ENCODE measurements around the gene FAM13A. TPM values are rescaled to one million over a fixed set of nuclear protein-coding genes. Genes with fewer than 3 reads are reported as not detected.

Gene FAM13A
- total and polyA plus RNA-seq, 9 of the 15 experiments (the other 6 are each of a cell fraction or from before 2014, with no cell fraction given), result 11.3 to 23.3 (median 14.7) TPM

DNA sequence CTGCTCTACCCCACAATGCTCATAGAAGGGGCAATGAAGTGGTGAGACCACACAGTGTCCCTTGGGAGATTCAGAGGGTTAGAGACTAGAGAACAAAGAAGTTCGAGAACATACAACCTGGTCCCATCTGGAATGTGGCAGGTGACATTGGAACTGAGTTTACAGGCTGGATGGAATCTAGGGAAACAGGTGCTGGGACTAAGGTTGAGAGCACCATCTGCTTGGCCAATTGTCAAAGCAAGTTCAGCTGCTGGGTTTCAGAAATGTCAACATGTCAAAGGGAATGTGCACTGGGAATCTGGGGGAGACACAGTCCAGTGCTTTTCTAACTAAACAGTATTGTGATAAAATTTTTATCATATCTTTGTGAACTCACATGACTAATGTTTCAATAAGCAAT lies 15.9 kb upstream of the FAM13A start:
- in situ Hi-C loops (cut with MboI), result no loop called here

GRCh38 chr4:89071311-89071710 lies 14.3 kb upstream of the FAM13A start:
- Histone ChIP-seq H3K4me3 (no peak overlapping the region), H3K27ac (ENCODE audit: extremely low read depth, low read depth, low read length) (no peak overlapping the region), H3K27me3 (ENCODE audit: control insufficient read depth in 2 of 2, insufficient read depth in 2 of 2, low read length in 2 of 2) (peaks cover 3 to 5% of the 10 kb centered on the region in 2 experiments; a peak in 2 of 5 replicates), H3K36me3 (ENCODE audit: control insufficient read depth, insufficient read depth, low read length) (no peaks in the 10 kb centered on the region), H3K9me1 (ENCODE audit: control insufficient read depth, insufficient read depth, low read length) (no peaks in the 10 kb centered on the region), H3K9ac (ENCODE audit: insufficient read depth in 1 of 2, low read depth in 2 of 2, low read length in 2 of 2) (no peak overlapping the region), H2AFZ (ENCODE audit: low read depth, low read length) (no peak overlapping the region), H3K4me2 (ENCODE audit: insufficient read depth, low read length) (no peak overlapping the region), H3K79me2 (ENCODE audit: control insufficient read depth, insufficient read depth, low read length) (no peaks in the 10 kb centered on the region), H3K9me3 (replicated peaks; ENCODE audit: control insufficient read depth, insufficient read depth, low read depth, low read length) (no peaks in the 10 kb centered on the region), H3K4me1 (replicated peaks in 1 of 2; ENCODE audit: control insufficient read depth in 2 of 2, insufficient read depth in 2 of 2, low read length in 2 of 2) (no peaks in the 10 kb centered on the region), H4K20me1 (replicated peaks; ENCODE audit: control insufficient read depth, insufficient read depth, low read length) (no peaks in the 10 kb centered on the region)
- no peak for ATAC-seq
- intact Hi-C loops (cut with micrococcal nuclease), result no loop called here
- 2% methylated on average over 3 of the region's 3 CpGs for WGBS (ENCODE audit: insufficient coverage, low coverage, missing lambda C conversion rate)
- in situ Hi-C loops (cut with MboI), result no loop called here
- ChIA-PET POLR2A (interaction anchor here (1.2 kb wide), 1 partner anchor 14 kb away, joined by 4 read pairs; the partner anchor contains the start of gene FAM13A), CTCF (ENCODE audit: low intra/inter-chr PET ratio) (no interaction called here)
- no peak for DNase-seq (ENCODE audit: extremely low read depth in 1 of 4, low spot score in 3 of 4)
- FAIRE-seq, result no peak
- BruUV-seq (replicated peaks), result no TSS peak
- TF ChIP-seq NR4A1 (CRISPR knock-in tag; IDR thresholded peaks at IDR 0.05) (no peak), NR4A1 (tag; IDR thresholded peaks at IDR 0.05) (no peak), HES1 (IDR thresholded peaks at IDR 0.05; ENCODE audit: low read depth) (no peak), RCOR1 (IDR thresholded peaks at IDR 0.05; ENCODE audit: borderline replicate concordance in 1 of 2, low read depth in 2 of 2, low read length in 2 of 2) (no peak), TEAD2 (tag; IDR thresholded peaks at IDR 0.05) (no peak), CTCFL (IDR thresholded peaks at IDR 0.05; ENCODE audit: borderline replicate concordance, insufficient read depth, low read depth, low read length, poor library complexity, severe bottlenecking) (no peak), ZSCAN32 (CRISPR knock-in tag; IDR thresholded peaks at IDR 0.05) (no peak), TCF3 (CRISPR knock-in tag; IDR thresholded peaks at IDR 0.05) (no peak), ZKSCAN8 (CRISPR knock-in tag; IDR thresholded peaks at IDR 0.05) (no peak)

More for the DNA sequence above, 15.9 kb upstream of the FAM13A start:
- no peaks in the 10 kb centered on the region for H4K20me1 ChIP-seq (replicated peaks; ENCODE audit: control insufficient read depth, insufficient read depth, low read length)
- no peak overlapping the region for H3K4me3 ChIP-seq
- ChIA-PET POLR2A (interaction anchor here (0.6 kb wide), 1 partner anchor 30 kb away, joined by 3 read pairs; no protein-coding TSS in a partner anchor), CTCF (ENCODE audit: low intra/inter-chr PET ratio) (no interaction called here)
- peaks cover 3% of the 10 kb centered on the region for H3K9me3 ChIP-seq (replicated peaks; ENCODE audit: control insufficient read depth, insufficient read depth, low read depth, low read length)
- WGBS (ENCODE audit: insufficient coverage, low coverage, missing lambda C conversion rate), result 0% methylated on average over 1 of the region's 1 CpG
- no peak overlapping the region for H3K9ac ChIP-seq (ENCODE audit: insufficient read depth in 1 of 2, low read depth in 2 of 2, low read length in 2 of 2)
- H3K9me1 ChIP-seq (ENCODE audit: control insufficient read depth, insufficient read depth, low read length), result no peaks in the 10 kb centered on the region
- no peak overlapping the region for H3K27ac ChIP-seq (ENCODE audit: extremely low read depth, low read depth, low read length)
- intact Hi-C loops (cut with micrococcal nuclease), result no loop called here
- no TSS peak for BruUV-seq (replicated peaks)
- DNase-seq (ENCODE audit: extremely low read depth in 1 of 4, low spot score in 3 of 4) (no peak), FAIRE-seq (no peak), ATAC-seq (no peak)
- peaks cover 3 to 5% of the 10 kb centered on the region in 2 experiments; a peak in 2 of 5 replicates for H3K27me3 ChIP-seq (ENCODE audit: control insufficient read depth in 2 of 2, insufficient read depth in 2 of 2, low read length in 2 of 2)
- H2AFZ ChIP-seq (ENCODE audit: low read depth, low read length), result no peak overlapping the region
- no peaks in the 10 kb centered on the region for H3K79me2 ChIP-seq (ENCODE audit: control insufficient read depth, insufficient read depth, low read length)
- no peak overlapping the region for H3K4me2 ChIP-seq (ENCODE audit: insufficient read depth, low read length)
- no peak for TF ChIP-seq SREBF2 (CRISPR knock-in tag; IDR thresholded peaks at IDR 0.05)
- TF ChIP-seq, protein P1, sequence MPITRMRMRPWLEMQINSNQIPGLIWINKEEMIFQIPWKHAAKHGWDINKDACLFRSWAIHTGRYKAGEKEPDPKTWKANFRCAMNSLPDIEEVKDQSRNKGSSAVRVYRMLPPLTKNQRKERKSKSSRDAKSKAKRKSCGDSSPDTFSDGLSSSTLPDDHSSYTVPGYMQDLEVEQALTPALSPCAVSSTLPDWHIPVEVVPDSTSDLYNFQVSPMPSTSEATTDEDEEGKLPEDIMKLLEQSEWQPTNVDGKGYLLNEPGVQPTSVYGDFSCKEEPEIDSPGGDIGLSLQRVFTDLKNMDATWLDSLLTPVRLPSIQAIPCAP (CRISPR knock-in tag; IDR thresholded peaks at IDR 0.05; ENCODE audit: borderline replicate concordance), result no peak
- no peak for TF ChIP-seq HOXB6 (CRISPR knock-in tag; IDR thresholded peaks at IDR 0.05; ENCODE audit: borderline replicate concordance)
- no peak for TF ChIP-seq TAF15 (IDR thresholded peaks at IDR 0.05; ENCODE audit: low read depth, low read length)
- no peak for TF ChIP-seq EZH2 (IDR thresholded peaks at IDR 0.05; ENCODE audit: borderline replicate concordance, low read depth, low read length)
- TF ChIP-seq NONO (IDR thresholded peaks at IDR 0.05; ENCODE audit: low read depth in 2 of 2, low read length in 1 of 2), result no peak
- TF ChIP-seq MCM5 (IDR thresholded peaks at IDR 0.05; ENCODE audit: low read depth), result no peak
- no peak for TF ChIP-seq HMG20B (CRISPR knock-in tag; IDR thresholded peaks at IDR 0.05)
- no peaks in the 10 kb centered on the region for H3K4me1 ChIP-seq (replicated peaks in 1 of 2; ENCODE audit: control insufficient read depth in 2 of 2, insufficient read depth in 2 of 2, low read length in 2 of 2)
- no peaks in the 10 kb centered on the region for H3K36me3 ChIP-seq (ENCODE audit: control insufficient read depth, insufficient read depth, low read length)

All from K562 (cell line).